HG02870 (cell line): ENCODE measurements around the gene HMGB2.
A peak's percentile ranks its signal among the peaks of the same experiment; 100 is the strongest.

ENCODE experiments used
- ATAC-seq: cut with Tn5 transposase; IDR thresholded peaks from one replicate; pipeline ENCODE4 v1.9.1; 2021; ENCODE audit warnings: mild to moderate bottlenecking, moderate library complexity; ENCODE audit not compliant: unreplicated experiment

HMGB2 gene

DNA sequence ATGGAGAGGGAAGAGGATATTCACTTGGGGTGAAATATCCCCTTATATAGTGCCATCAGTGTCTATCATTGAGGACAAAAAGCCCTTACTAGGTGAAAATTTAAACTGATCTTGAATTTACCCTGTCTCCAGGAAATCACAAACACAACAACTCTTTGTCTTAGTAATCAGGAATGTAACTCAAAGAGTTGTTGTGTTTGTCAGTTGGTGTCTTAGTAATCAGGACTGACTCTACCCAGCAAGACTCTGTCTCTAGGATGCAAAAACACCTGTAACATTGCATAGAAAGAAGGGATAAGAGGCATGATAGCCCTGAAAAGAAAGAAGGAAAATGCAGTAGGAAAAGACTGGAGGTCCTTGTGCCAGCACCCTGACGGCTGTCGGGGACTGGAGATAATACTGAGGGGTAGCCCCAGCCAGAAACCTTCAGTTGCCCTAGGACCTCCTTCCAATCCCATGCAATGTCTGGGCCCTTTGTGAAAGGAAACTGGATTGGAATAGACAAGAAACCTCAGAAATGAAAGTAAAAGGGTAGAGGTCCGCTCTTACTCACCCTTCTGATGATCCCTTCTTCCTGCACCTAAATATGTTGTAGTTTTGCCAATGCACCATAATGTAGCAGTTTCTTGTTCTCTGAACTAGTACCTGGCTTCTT, 45.3 kb downstream of the HMGB2 start:
- peak; percentile 52 for ATAC-seq

DNA sequence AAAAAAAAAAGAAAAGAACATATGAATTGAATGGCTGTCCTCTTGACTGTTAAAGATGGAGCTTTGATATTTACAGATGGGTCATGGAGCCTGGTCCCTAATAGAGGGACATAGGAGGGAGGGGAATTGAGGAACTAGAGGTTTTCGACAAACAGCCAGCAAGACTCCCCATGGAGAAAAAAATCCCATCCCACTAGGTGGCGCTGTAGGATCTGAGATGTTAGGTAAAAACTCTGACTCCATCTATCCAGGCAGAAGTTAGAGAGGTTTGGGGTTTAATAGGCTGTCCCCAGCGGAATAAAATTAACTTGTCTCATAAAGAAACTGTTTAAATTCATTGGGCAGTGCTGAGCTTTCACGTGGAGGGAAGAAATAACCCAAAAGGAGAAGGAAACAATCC, 45.9 kb downstream of the HMGB2 start:
- peak; percentile 47 for ATAC-seq

DNA sequence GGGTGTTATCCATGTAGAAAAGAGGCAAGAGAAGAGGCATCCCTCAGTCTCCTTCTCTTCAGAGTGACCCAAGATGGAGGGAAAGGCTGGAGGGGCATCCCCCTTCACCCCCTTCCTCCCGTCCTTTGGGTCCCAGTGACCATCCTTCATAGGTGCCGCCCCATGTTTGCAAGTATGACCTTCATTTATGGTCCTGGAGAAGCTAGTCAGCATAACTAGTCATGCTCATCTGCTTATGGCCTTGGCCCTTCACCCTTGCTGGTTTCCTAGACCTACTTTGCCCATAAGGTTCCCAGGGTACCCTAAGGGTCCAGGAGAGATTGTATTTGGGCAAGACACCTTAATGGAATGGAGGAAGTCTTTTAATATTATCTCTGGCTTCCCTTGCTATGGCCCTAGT, 46.7 kb downstream of the HMGB2 start:
- no peak for ATAC-seq

DNA sequence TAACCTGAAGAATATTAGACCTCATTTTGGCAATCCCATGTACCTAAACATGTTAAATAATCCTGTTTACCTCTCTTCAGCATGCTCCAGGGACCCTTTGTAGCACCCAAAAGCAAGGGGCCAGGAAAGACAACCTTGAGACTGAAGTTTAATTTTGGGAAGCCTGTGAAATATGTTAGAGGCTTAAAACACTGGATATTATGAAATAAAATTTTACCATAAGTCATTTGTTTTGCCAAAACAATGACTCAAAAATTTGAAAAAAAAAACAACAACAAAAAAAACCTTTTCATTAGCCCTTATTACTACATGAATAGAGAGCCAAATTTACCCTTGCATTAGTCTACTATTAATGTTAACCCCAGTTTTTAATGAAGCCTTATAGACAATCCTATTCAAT, 49.7 kb downstream of the HMGB2 start:
- ATAC-seq = no peak

DNA sequence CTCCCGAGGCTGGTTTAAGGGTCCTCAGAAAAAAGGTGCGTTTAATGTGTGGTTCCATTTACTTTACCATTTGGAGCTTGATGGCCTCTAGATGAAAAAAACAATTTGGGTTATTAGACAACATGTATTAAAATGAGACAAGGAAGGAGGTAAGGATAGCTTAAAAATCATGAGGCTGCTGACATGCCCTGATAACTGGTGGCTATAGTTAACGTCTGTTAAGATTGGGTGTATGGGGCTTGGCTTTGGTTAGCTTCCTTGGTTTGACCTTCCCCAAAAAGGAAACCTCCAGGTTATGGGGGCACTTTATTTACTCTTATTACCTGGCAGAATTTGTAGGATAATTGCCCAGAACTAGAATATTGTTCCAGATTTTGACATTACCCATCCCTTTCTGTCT, 51.5 kb downstream of the HMGB2 start:
- ATAC-seq = no peak

DNA sequence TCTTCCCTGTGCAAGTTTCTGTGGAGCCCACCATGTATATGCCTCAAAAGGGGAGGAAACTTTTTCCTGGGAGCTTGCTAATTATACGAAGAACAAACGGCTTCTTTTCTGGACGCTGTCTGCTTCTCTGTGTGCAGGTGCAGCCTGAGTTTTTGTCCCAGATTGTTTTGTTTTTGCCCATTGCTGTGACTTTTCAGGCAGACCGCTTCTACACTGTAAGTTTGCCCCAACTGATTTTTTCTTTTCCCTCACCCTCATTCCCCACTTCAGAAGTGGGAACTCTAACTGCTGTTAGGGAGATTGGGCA, 51.9 kb downstream of the HMGB2 start:
- no peak for ATAC-seq

DNA sequence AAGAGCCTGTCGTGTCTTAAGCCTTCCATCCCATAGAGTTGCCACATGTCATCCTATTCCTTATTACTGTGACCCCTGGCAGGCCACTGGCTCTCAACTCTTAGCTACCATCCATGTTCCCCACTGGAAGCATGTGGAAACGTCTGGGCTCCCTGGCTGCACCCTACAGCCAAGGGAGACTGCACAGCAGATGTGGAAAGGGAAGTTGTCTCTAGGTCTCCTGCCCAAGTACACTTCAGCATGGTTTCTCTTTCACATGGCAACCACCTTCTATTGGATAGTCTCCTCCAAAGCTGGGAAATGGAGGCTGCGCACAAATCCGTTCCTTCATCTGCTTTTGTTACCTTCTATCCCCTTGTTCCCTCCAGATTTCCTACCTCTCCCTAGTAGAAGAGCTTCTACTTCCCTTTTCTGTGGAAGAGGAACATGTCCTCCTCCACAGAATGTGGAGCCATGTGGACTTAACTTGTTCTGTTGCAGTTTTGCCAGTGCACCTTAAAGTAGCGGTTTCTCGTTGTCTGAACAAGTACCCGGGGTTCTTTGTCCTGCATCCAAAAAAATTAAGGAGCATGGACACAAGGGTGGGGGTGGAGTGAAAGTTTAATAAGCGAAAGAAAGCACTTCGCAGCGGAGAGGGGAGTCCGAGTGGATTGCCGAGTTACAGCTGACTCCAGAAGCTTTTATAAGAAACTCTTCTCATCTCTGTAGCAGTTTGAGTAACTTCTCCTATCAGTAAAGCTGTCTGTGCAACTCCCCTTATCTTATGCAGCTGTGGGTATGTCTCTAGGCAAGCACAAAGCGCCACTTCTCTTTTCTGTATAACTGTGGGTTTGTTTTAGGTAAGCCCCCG, 52.5 kb downstream of the HMGB2 start:
- peak; percentile 51 for ATAC-seq
